Spleen (tissue), 11 donors: ENCODE results near the gene SH3BGRL3. TPM values are rescaled to one million over a fixed set of nuclear protein-coding genes. Genes with fewer than 3 reads are reported as not detected.

Source experiments
- DNase-seq: peaks from one replicate; pipeline ENCODE4 v3.0.0-alpha.2; 2020
- H3K27ac ChIP-seq, 8 donors: fragments of 200-600 bp; sonication (generic) in 7 of 8; 1 replicate in 4 of 8; 2 replicates in 4 of 8; pipeline versions ENCODE4 v1.5.0 to v1.8.0; 2016 to 2021; ENCODE audit warnings: inconsistent platforms in 4 of 8, mild to moderate bottlenecking in 4 of 8, moderate library complexity in 1 of 8
- H3K27me3 ChIP-seq, 7 donors: fragments of 200-600 bp; sonication (generic) in 6 of 7; replicated peaks in 1 of 7; 1 replicate in 4 of 7; 2 replicates in 3 of 7; pipeline versions ENCODE4 v1.5.0 to v1.8.0; 2016 to 2021; ENCODE audit warnings: inconsistent platforms in 3 of 7, mild to moderate bottlenecking in 1 of 7
- H3K36me3 ChIP-seq, 6 donors: fragments of 200-600 bp; sonication (generic) in 5 of 6; 1 replicate in 4 of 6; 2 replicates in 2 of 6; pipeline versions ENCODE4 v1.5.0 to v1.8.0; 2016 to 2021; ENCODE audit warnings: inconsistent platforms in 2 of 6
- H3K4me1 ChIP-seq, 6 donors: fragments of 200-600 bp; sonication (generic) in 5 of 6; 1 replicate in 3 of 6; 2 replicates in 3 of 6; pipeline versions ENCODE4 v1.5.0 to v1.8.0; 2016 to 2021; ENCODE audit warnings: inconsistent platforms in 3 of 6
- H3K4me3 ChIP-seq, 8 donors: fragments of 200-600 bp; sonication (generic) in 7 of 8; 1 replicate in 4 of 8; 2 replicates in 4 of 8; pipeline versions ENCODE4 v1.5.0 to v1.8.0; 2016 to 2021; ENCODE audit warnings: inconsistent platforms in 4 of 8, mild to moderate bottlenecking in 4 of 8, moderate library complexity in 2 of 8
- H3K9me3 ChIP-seq, 8 donors: fragments of 200-600 bp; sonication (generic) in 7 of 8; 1 replicate in 4 of 8; 2 replicates in 4 of 8; pipeline versions ENCODE4 v1.5.0 to v1.8.0; 2016 to 2021; ENCODE audit warnings: inconsistent platforms in 4 of 8
- CTCF ChIP-seq, 11 experiments: fragments of 200-600 bp in 7 of 11; fragments of 450-650 bp in 4 of 11; sonication (generic) in 4 of 11; IDR thresholded peaks in 8 of 11; conservative IDR thresholded peaks in 3 of 11; 1 replicate in 7 of 11; 2 replicates in 4 of 11; pipeline versions ENCODE4 v1.4.0 to v1.8.0; 2016 to 2021; ENCODE audit warnings: antibody characterized with exemption in 11 of 11, inconsistent platforms in 4 of 11, mild to moderate bottlenecking in 1 of 11
- POLR2A ChIP-seq, 3 donors: fragments of 450-650 bp; IDR thresholded peaks; one replicate each; pipeline ENCODE4 v1.5.1; 2017; ENCODE audit warnings: antibody characterized with exemption in 3 of 3, mild to moderate bottlenecking in 1 of 3
- POLR2AphosphoS5 ChIP-seq, 3 donors: sonication (generic); formaldehyde crosslinking; IDR thresholded peaks; one replicate each; pipeline ENCODE4 v1.5.1; 2017; ENCODE audit warnings: antibody characterized with exemption in 3 of 3
- WGBS, 5 donors: extraction: QIAGEN DNeasy Blood & Tissue Kit in 3 of 5; methylation state at CpG; one replicate each; pipeline versions ENCODE4 v1.1.5 to v1.1.7; 2013 to 2018; 5-methylcytosine and 5-hydroxymethylcytosine counted together
- intact Hi-C: fragments of 100-400 bp; cut with DNase I; formaldehyde crosslinking; loops from one replicate; pipeline ENCODE4 v1.15.0; 2023; ENCODE audit warnings: low total_unique reads
- polyA plus RNA-seq, 3 donors: library from polyadenylated mRNA; stranded (reverse); fragments of 200-250 nt; gene quantifications; one replicate each; pipeline ENCODE4 v1.2.1, GENCODE V29; 2013
- total RNA-seq, 7 donors: library from RNA; depleted of rRNA in 3 of 7; stranded (reverse); fragments of >200 nt in 3 of 7; fragmentation: NEBNext Ultra II Directional in 4 of 7; extraction: Animal tissue kit (Norgen Biotek cat#: 25700) in 4 of 7; gene quantifications; one replicate each; pipeline versions ENCODE4 v1.1.0 to v1.2.1, GENCODE V29; 2016 to 2021
- donor health status: healthy with polysubstance abuse.
- donor health status: DM: no; HTN: no; CAD: no; lungs with moderate emphysema.
- donor health status: DM: no; HTN: no; CAD: no.
- donor health status: Bipolar disorder and iron deficiency.
- donor health status: healthy.
- donor health status: DM: no; HTN: no; CAD: no.
- donor health status: DM: yes; HTN: yes; CAD: no.

The SH3BGRL3 gene
- total and polyA plus RNA-seq, 10 donors = 139 to 319 (median 242) TPM

DNA sequence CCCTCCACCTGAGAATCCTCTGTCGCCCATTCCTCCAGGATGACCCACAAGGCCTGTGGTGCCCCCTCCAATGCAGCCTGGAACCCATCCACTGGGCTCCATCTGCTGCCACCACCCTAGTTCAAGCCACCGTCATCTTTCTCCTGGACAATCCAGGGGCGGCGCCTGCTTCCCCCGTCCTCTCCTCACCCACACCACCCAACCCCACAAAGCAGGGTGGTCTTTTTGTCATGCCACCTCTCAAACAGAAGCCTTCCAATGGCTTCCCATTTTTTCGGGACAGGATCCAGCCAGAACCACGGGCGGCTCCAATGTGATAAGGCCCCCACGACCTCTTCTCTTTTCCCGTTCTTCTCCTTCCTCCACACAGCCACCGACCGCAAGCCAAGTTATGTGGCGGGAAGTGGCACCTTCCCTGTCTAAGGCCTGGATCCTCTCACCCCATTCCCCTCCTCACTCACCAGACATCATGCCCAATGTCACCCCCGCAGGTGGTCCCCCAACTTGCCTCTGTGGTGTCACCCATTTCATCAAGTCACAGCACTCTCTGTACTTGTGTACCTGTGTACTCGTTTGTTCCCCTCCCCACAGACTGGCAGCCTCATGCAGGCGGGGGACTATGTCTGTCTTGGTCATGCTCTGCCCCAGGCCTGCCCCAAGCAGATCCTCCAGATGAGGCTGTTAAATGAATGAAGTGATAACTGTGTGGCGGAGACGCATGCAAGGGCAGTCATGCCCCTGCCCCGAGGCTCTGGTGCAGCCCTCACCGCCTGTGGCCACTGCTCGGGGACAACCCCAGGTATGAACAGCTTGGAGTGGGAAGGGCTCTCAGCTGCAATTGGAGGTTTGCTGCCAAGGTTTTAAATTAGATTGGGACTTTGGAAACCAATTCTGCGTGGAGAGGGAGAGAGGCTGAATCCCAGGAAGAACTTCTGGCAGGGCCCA is 15.6 kb downstream of the SH3BGRL3 start:
- Histone ChIP-seq H3K27ac (no peak overlapping the region), H3K4me3 (no peak overlapping the region), H3K9me3 (no peaks in the 10 kb centered on the region), H3K27me3 (no peaks in the 10 kb centered on the region), H3K4me1 (peaks cover 19 to 55% (median 31%) of the 10 kb centered on the region in 6 donors), H3K36me3 (peaks cover 0 to 51% (median 4%) of the 10 kb centered on the region in 6 donors)
- no peak for TF ChIP-seq POLR2A (IDR thresholded peaks at IDR 0.05)
- no peak for TF ChIP-seq POLR2AphosphoS5 (IDR thresholded peaks at IDR 0.05)
- TF ChIP-seq CTCF (IDR thresholded peaks at IDR 0.05 in 8 of 11, conservative IDR thresholded peaks at IDR 0.05 in 3 of 11) = no peak
- DNase-seq = peak; percentile 69
- intact Hi-C loops = no loop called here
- 85 to 95% (median 90%) methylated on average over 22 of the region's 22 CpGs for WGBS, 5 donors

- no peak overlapping the region for H3K27ac ChIP-seq
- peak; percentile 70 for DNase-seq
- no peak overlapping the region for H3K4me3 ChIP-seq
- WGBS, 5 donors = 82 to 92% (median 88%) methylated on average over 15 to 16 of the region's 16 CpGs
- TF ChIP-seq POLR2A (IDR thresholded peaks at IDR 0.05) (no peak), CTCF (IDR thresholded peaks at IDR 0.05 in 8 of 11, conservative IDR thresholded peaks at IDR 0.05 in 3 of 11) (no peak), POLR2AphosphoS5 (IDR thresholded peaks at IDR 0.05) (no peak)
- H3K9me3 ChIP-seq = no peaks in the 10 kb centered on the region
- no peaks in the 10 kb centered on the region for H3K27me3 ChIP-seq
- peaks cover 8 to 48% (median 20%) of the 10 kb centered on the region in 6 donors for H3K4me1 ChIP-seq
- H3K36me3 ChIP-seq = peaks cover 0 to 62% (median 4%) of the 10 kb centered on the region in 6 donors
- intact Hi-C loops = no loop called here
Observed at GRCh38 chr1:26296340-26297056, 16.6 kb downstream of the SH3BGRL3 start.

DNA sequence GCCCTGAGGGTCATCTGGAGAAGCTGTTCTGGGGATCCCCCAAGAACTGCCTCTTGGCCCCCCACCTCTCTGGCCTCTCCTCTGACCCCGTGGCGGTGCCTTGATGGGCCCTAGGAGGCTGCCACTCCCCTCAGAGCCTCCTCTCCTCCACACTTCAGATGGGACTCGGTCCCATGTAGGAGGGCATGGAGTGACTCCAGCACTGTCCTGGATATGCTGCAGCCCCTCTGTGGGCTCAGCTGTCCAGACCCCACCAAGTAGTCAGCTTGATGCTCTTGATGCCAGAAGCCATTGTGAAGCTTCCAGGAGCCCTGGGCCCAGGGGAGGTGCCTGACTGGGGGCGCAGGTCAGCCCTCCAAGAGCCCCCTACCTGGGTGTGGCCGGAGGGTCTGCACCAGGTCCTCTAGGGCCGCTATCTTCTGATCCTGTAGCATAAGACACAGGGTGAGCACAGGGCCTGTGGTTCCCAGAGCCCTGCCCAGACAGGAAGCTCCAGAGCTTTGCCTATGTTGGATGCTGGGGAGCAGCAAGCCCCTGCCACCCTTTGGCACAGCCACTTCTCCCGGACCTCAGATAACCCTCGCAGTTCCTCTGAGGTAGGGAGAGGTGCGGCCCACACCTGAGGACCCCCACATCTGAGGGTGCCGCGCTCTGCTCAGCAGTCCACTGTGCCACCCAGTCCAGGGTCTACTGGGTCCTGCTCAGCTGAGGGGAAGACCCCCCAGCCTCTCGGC is 17.3 kb downstream of the SH3BGRL3 start:
- DNase-seq = peak; percentile 57
- TF ChIP-seq POLR2AphosphoS5 (IDR thresholded peaks at IDR 0.05) = no peak
- no peak for TF ChIP-seq POLR2A (IDR thresholded peaks at IDR 0.05)
- no peak for TF ChIP-seq CTCF (IDR thresholded peaks at IDR 0.05 in 8 of 11, conservative IDR thresholded peaks at IDR 0.05 in 3 of 11)
- H3K4me1 ChIP-seq = peaks cover 1 to 40% (median 13%) of the 10 kb centered on the region in 6 donors
- 91 to 100% (median 94%) methylated on average over 5 to 12 of the region's 12 CpGs for WGBS, 5 donors
- no peaks in the 10 kb centered on the region for H3K27me3 ChIP-seq
- no peaks in the 10 kb centered on the region for H3K9me3 ChIP-seq
- H3K36me3 ChIP-seq = peaks cover 0 to 63% (median 4%) of the 10 kb centered on the region in 6 donors
- peak overlapping the region in 1 of 8 donors; percentile 26 for H3K27ac ChIP-seq
- no peak overlapping the region for H3K4me3 ChIP-seq
- intact Hi-C loops = no loop called here
